ENCODE data around the gene ERVW-1. TPM values are rescaled to one million over a fixed set of nuclear protein-coding genes. Genes with fewer than 3 reads are reported as not detected.

Gene ERVW-1
- total and polyA plus RNA-seq, 7 experiments from 2014 or later: 0.24 TPM; not detected in 6

DNA sequence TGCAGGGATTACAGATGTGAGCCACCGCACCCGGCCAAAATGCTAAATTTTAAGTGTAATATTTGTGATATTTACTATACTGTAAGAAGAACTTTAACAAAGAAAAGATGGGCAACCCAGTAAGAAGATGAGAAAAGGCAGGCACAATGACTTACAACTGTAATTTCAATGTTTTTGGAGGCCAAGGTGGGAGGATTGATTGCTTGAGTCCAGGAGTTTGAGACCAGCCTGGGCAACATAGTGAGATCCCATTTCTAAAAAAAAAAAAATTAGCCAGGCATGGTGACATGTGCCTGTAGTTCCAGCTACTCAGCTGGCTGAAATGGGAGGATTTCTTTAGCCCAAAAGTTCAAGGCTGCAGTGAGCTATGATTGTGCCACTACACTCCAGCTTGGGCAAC, 42.2 kb downstream of the ERVW-1 start:
- no peak for DNase-seq
- CTCF ChIA-PET: interaction anchor here (0.6 kb wide), 2 partner anchors 29 to 151 kb away, joined by 4 to 6 read pairs; no protein-coding TSS in a partner anchor
- Mint-ChIP-seq H3K4me1 (no peaks in the 10 kb centered on the region), H3K27ac (peak overlapping the region in 2 of 9 donors; percentile 46 to 59), H3K27me3 (peaks cover 0 to 11% (median 0%) of the 10 kb centered on the region in 5 donors), H3K4me3 (no peak overlapping the region), H3K36me3 (no peaks in the 10 kb centered on the region), H3K9me3 (no peaks in the 10 kb centered on the region)
- Histone ChIP-seq H3K27ac (ENCODE audit: low read depth, low read length) (no peak overlapping the region), H3K27me3 (ENCODE audit: control insufficient read depth in 2 of 2, insufficient read depth in 2 of 2, low read length in 2 of 2) (no peaks in the 10 kb centered on the region), H3K9me3 (ENCODE audit: control insufficient read depth in 2 of 3, low read length in 3 of 3) (no peaks in the 10 kb centered on the region), H3K36me3 (ENCODE audit: control insufficient read depth in 2 of 3, insufficient read depth in 3 of 3, low read length in 3 of 3) (no peaks in the 10 kb centered on the region), H3K4me3 (ENCODE audit: low read length) (no peak overlapping the region), H3K4me1 (ENCODE audit: control insufficient read depth in 2 of 2, insufficient read depth in 2 of 2, low read length in 2 of 2) (no peaks in the 10 kb centered on the region)
- POLR2A ChIA-PET: no interaction called here
- no peak for ATAC-seq
- intact Hi-C loops (cut with micrococcal nuclease): no loop called here

DNA sequence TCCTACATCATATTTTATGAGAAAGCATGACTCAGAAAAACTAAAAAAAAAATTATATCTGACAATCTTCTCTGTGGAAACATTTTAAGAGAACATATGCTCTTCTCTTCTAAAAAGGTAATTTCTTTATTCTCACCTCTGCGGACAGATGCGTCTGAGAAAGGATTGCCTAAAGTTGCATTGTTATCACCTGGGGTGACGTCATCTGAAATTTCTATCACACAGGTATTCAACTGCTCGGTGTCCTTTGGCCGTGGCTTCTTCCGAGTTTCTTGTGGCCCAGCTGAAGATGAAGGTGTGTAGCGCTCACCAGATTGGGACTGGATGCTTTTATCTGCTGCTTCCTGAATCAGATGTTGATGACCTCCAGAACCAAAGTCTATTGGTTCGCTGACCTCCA, 44.7 kb downstream of the ERVW-1 start:
- H3K27ac ChIP-seq (ENCODE audit: low read depth, low read length): no peak overlapping the region
- ATAC-seq (no peak), DNase-seq (no peak)
- ChIA-PET POLR2A (no interaction called here), CTCF (no interaction called here)
- Mint-ChIP-seq H3K4me1 (peaks cover 0 to 6% (median 0%) of the 10 kb centered on the region in 7 donors), H3K27ac (no peak overlapping the region), H3K9me3 (no peaks in the 10 kb centered on the region), H3K27me3 (peaks cover 0 to 7% (median 5%) of the 10 kb centered on the region in 5 donors), H3K36me3 (no peaks in the 10 kb centered on the region), H3K4me3 (no peak overlapping the region)
- intact Hi-C loops (cut with micrococcal nuclease): no loop called here
- no peaks in the 10 kb centered on the region for H3K4me1 ChIP-seq (ENCODE audit: control insufficient read depth in 2 of 2, insufficient read depth in 2 of 2, low read length in 2 of 2)
- no peaks in the 10 kb centered on the region for H3K9me3 ChIP-seq (ENCODE audit: control insufficient read depth in 2 of 3, low read length in 3 of 3)
- no peaks in the 10 kb centered on the region for H3K36me3 ChIP-seq (ENCODE audit: control insufficient read depth in 2 of 3, insufficient read depth in 3 of 3, low read length in 3 of 3)
- H3K27me3 ChIP-seq (ENCODE audit: control insufficient read depth in 2 of 2, insufficient read depth in 2 of 2, low read length in 2 of 2): no peaks in the 10 kb centered on the region
- H3K4me3 ChIP-seq (ENCODE audit: low read length): no peak overlapping the region

DNA sequence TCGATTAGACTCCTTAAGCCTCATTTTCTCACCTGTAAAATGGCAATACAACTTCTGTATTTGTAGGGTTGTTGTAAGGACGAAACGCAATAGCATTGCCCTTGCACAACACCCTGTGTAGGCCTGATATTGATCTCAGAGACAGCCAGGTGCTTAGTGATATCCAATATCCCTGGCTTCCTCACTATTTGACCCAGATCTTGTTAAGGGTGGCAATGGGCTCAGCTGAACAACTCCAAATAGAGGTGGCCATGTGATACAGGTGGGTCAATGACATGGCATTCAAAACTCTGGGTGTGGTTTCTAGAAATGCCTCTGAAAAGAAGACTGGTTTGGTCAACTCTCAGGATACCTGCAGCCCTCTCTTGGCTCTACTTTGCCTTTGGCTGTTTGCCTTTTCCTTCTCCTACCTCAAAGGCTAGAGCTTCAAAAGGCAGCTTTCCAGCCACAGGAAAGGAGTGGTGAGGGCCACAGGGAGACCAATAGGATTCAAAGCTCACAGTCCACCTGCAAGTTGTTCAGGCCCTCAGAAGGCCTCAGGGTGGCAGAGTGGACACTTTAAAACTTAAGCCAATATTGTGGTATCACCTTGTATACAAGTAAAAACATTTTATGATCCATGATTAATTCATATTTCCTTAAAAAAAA, 45.3 kb downstream of the ERVW-1 start:
- Mint-ChIP-seq H3K4me3 (no peak overlapping the region), H3K36me3 (no peaks in the 10 kb centered on the region), H3K27me3 (peaks cover 0 to 10% (median 6%) of the 10 kb centered on the region in 5 donors), H3K9me3 (no peaks in the 10 kb centered on the region), H3K27ac (no peak overlapping the region), H3K4me1 (peaks cover 0 to 6% (median 0%) of the 10 kb centered on the region in 7 donors)
- CTCF ChIA-PET: no interaction called here
- intact Hi-C loops (cut with micrococcal nuclease): no loop called here
- H3K4me1 ChIP-seq (ENCODE audit: control insufficient read depth in 2 of 2, insufficient read depth in 2 of 2, low read length in 2 of 2): no peaks in the 10 kb centered on the region
- H3K27ac ChIP-seq (ENCODE audit: low read depth, low read length): no peak overlapping the region
- DNase-seq (no peak), ATAC-seq (no peak)
- H3K9me3 ChIP-seq (ENCODE audit: control insufficient read depth in 2 of 3, low read length in 3 of 3): no peaks in the 10 kb centered on the region
- no peak overlapping the region for H3K4me3 ChIP-seq (ENCODE audit: low read length)
- POLR2A ChIA-PET: no interaction called here
- no peaks in the 10 kb centered on the region for H3K27me3 ChIP-seq (ENCODE audit: control insufficient read depth in 2 of 2, insufficient read depth in 2 of 2, low read length in 2 of 2)
- no peaks in the 10 kb centered on the region for H3K36me3 ChIP-seq (ENCODE audit: control insufficient read depth in 2 of 3, insufficient read depth in 3 of 3, low read length in 3 of 3)

DNA sequence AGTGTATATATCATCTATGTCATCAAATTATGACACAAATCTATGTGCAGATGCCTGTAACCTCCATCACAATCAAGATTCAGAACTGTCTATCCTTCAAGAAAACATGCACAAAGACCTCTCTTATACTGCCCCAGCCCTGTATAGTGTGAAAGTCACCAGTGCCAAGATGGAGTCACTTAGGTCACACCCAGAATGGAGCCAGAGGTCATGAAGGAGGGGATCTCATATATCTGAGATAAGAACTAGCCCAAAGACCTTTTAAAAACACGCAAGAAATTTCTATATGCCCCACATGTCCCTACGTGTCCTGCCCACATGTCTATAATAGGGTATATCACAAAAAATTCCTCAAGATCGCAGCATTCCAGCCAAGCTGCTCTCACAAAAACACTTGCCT, 50.6 kb downstream of the ERVW-1 start:
- Histone ChIP-seq H3K9me3 (ENCODE audit: control insufficient read depth in 2 of 3, low read length in 3 of 3) (no peaks in the 10 kb centered on the region), H3K4me1 (ENCODE audit: control insufficient read depth in 2 of 2, insufficient read depth in 2 of 2, low read length in 2 of 2) (peaks cover 0 to 6% of the 10 kb centered on the region in 2 donors), H3K27me3 (ENCODE audit: control insufficient read depth in 2 of 2, insufficient read depth in 2 of 2, low read length in 2 of 2) (no peaks in the 10 kb centered on the region), H3K4me3 (ENCODE audit: low read length) (no peak overlapping the region), H3K27ac (ENCODE audit: low read depth, low read length) (no peak overlapping the region), H3K36me3 (ENCODE audit: control insufficient read depth in 2 of 3, insufficient read depth in 3 of 3, low read length in 3 of 3) (no peaks in the 10 kb centered on the region)
- peaks cover 6 to 27% (median 16%) of the 10 kb centered on the region in 5 donors for H3K27me3 Mint-ChIP-seq
- POLR2A ChIA-PET: no interaction called here
- H3K4me3 Mint-ChIP-seq: no peak overlapping the region
- no peak overlapping the region for H3K27ac Mint-ChIP-seq
- H3K4me1 Mint-ChIP-seq: peaks cover 5 to 20% (median 11%) of the 10 kb centered on the region in 7 donors
- DNase-seq (no peak), ATAC-seq (no peak)
- intact Hi-C loops (cut with micrococcal nuclease): no loop called here
- no peaks in the 10 kb centered on the region for H3K9me3 Mint-ChIP-seq
- CTCF ChIA-PET: interaction anchor here (1.2 kb wide), 1 partner anchor 54 kb away, joined by 5 read pairs; no protein-coding TSS in a partner anchor
- no peaks in the 10 kb centered on the region for H3K36me3 Mint-ChIP-seq

DNA sequence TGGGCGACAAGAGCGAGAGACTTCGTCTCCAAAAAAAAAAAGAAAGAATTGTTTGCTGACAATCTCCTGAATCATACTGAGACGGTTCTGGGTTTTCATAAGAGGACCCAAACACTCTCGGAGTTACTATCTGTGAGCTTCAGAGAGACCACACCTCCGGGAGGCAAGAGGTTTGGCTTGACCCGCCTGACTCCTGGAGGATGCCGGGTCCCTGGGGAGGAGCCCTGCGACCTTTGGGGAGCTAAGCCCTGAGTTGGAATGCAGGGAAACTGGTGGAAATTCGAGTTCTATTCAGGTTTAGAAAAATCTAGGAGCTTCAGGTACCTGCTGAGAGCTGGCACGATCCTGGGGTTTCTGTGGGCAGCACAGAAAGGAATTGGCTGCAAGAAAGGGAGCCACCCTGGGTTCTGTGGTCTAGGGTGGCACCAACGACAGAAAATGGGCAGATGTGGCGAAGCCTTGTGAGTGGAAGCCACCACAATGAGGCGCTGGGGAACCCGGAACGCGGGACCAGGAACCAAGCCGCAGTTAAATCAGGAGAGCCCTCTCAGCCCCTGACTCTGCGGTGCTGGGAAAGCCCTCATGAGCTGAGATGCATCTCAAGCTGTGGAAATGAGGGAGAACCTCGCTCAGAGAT, 52.3 kb downstream of the ERVW-1 start:
- ChIA-PET CTCF (interaction anchor here (0.6 to 4.3 kb wide), 6 partner anchors 9 to 623 kb away, joined by 3 to 41 read pairs (median 3); partner anchors contain the start of gene GATAD1), POLR2A (interaction anchor here (0.8 to 2.9 kb wide), 2 partner anchors 22 to 406 kb away, joined by 4 to 34 read pairs; partner anchors contain the start of gene GATAD1)
- ATAC-seq (no peak), DNase-seq (peak in 2 of 9 donors; percentile 8 to 10)
- H3K27ac Mint-ChIP-seq: no peak overlapping the region
- no peak overlapping the region for H3K27ac ChIP-seq (ENCODE audit: low read depth, low read length)
- peak overlapping the region in 7 of 10 donors; percentile 6 to 42 (median 21) for H3K4me3 Mint-ChIP-seq
- no peaks in the 10 kb centered on the region for H3K27me3 ChIP-seq (ENCODE audit: control insufficient read depth in 2 of 2, insufficient read depth in 2 of 2, low read length in 2 of 2)
- H3K9me3 Mint-ChIP-seq: no peaks in the 10 kb centered on the region
- intact Hi-C loops (cut with micrococcal nuclease): no loop called here
- H3K27me3 Mint-ChIP-seq: peaks cover 3 to 27% (median 16%) of the 10 kb centered on the region in 5 donors
- H3K36me3 ChIP-seq (ENCODE audit: control insufficient read depth in 2 of 3, insufficient read depth in 3 of 3, low read length in 3 of 3): no peaks in the 10 kb centered on the region
- no peak overlapping the region for H3K4me3 ChIP-seq (ENCODE audit: low read length)
- H3K4me1 ChIP-seq (ENCODE audit: control insufficient read depth in 2 of 2, insufficient read depth in 2 of 2, low read length in 2 of 2): peaks cover 0 to 6% of the 10 kb centered on the region in 2 donors
- H3K4me1 Mint-ChIP-seq: peaks cover 5 to 22% (median 11%) of the 10 kb centered on the region in 7 donors
- no peaks in the 10 kb centered on the region for H3K9me3 ChIP-seq (ENCODE audit: control insufficient read depth in 2 of 3, low read length in 3 of 3)
- no peaks in the 10 kb centered on the region for H3K36me3 Mint-ChIP-seq

DNA sequence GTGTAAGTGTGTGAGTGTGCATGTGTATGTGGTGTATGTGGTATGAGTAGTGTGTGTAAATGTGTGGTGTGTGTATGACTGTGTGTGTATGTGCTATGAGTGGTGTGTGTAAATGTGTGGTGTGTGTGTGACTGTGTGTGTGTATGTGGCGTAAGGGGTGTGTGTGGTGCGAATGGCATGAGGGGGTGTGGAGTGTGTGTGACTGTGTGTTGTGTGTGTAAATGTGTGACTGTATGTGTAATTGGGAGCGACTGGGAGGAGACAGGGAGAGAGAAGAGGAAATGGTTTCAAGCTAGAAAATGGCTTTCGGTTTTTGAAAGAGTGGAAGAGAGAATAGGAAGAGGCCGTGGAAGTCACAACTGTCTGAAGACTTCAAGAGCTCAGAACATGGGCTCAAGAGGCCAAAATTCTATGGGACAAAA, 54.0 kb downstream of the ERVW-1 start:
- H3K4me3 Mint-ChIP-seq: peak overlapping the region in 8 of 10 donors; percentile 4 to 40 (median 22)
- Histone ChIP-seq H3K9me3 (ENCODE audit: control insufficient read depth in 2 of 3, low read length in 3 of 3) (no peaks in the 10 kb centered on the region), H3K27me3 (ENCODE audit: control insufficient read depth in 2 of 2, insufficient read depth in 2 of 2, low read length in 2 of 2) (no peaks in the 10 kb centered on the region), H3K36me3 (ENCODE audit: control insufficient read depth in 2 of 3, insufficient read depth in 3 of 3, low read length in 3 of 3) (no peaks in the 10 kb centered on the region), H3K4me3 (ENCODE audit: low read length) (no peak overlapping the region), H3K27ac (ENCODE audit: low read depth, low read length) (no peak overlapping the region), H3K4me1 (ENCODE audit: control insufficient read depth in 2 of 2, insufficient read depth in 2 of 2, low read length in 2 of 2) (peaks cover 0 to 6% of the 10 kb centered on the region in 2 donors)
- intact Hi-C loops (cut with micrococcal nuclease): loop anchor here (1.0 kb wide), 5 partner anchors 24 to 632 kb away; partner anchors contain the start of genes GATAD1 (in 2 of the 2), PEX1 (in 1 of the 2) and RBM48 (in 1 of the 2)
- POLR2A ChIA-PET: interaction anchor here (0.8 to 2.9 kb wide), 2 partner anchors 10 to 24 kb away, joined by 4 to 34 read pairs; partner anchors contain the start of gene GATAD1
- peaks cover 2 to 22% (median 16%) of the 10 kb centered on the region in 5 donors for H3K27me3 Mint-ChIP-seq
- ATAC-seq: no peak
- H3K27ac Mint-ChIP-seq: peak overlapping the region in 2 of 9 donors; percentile 1 to 6
- CTCF ChIA-PET: interaction anchor here (0.8 to 4.3 kb wide), 8 partner anchors 13 to 593 kb away, joined by 3 to 41 read pairs (median 3); partner anchors contain the start of gene GATAD1
- DNase-seq: no peak
- no peaks in the 10 kb centered on the region for H3K36me3 Mint-ChIP-seq
- peaks cover 5 to 16% (median 11%) of the 10 kb centered on the region in 7 donors for H3K4me1 Mint-ChIP-seq
- no peaks in the 10 kb centered on the region for H3K9me3 Mint-ChIP-seq
